Ovary (tissue), 3 donors: Measurements from ENCODE around the gene PTPRU.

ENCODE experiments used
- EP300 ChIP-seq: sonication (generic); formaldehyde crosslinking; IDR thresholded peaks from one replicate; pipeline ENCODE4 v1.6.1; 2017; ENCODE audit warnings: antibody characterized with exemption
- TF ChIP-seq, protein P1 (sequence below), 3 donors: fragments of 450-650 bp in 2 of 3; fragments of 200-600 bp in 1 of 3; IDR thresholded peaks; one replicate each; pipeline versions ENCODE4 v1.5.1 to v1.8.0; 2016 to 2022; ENCODE audit warnings: antibody characterized with exemption in 3 of 3, mild to moderate bottlenecking in 1 of 3
- donor health status: DM: no; HTN: no; CAD: no.

- TF ChIP-seq, protein P1, sequence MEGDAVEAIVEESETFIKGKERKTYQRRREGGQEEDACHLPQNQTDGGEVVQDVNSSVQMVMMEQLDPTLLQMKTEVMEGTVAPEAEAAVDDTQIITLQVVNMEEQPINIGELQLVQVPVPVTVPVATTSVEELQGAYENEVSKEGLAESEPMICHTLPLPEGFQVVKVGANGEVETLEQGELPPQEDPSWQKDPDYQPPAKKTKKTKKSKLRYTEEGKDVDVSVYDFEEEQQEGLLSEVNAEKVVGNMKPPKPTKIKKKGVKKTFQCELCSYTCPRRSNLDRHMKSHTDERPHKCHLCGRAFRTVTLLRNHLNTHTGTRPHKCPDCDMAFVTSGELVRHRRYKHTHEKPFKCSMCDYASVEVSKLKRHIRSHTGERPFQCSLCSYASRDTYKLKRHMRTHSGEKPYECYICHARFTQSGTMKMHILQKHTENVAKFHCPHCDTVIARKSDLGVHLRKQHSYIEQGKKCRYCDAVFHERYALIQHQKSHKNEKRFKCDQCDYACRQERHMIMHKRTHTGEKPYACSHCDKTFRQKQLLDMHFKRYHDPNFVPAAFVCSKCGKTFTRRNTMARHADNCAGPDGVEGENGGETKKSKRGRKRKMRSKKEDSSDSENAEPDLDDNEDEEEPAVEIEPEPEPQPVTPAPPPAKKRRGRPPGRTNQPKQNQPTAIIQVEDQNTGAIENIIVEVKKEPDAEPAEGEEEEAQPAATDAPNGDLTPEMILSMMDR (IDR thresholded peaks at IDR 0.05): no peak
- TF ChIP-seq EP300: no peak
Observed at GRCh38 chr1:29230204-29230552, 6.1 kb upstream of the PTPRU start.
